ENCODE data around the gene DISC1.

DISC1 gene

GRCh38 chr1:231926933-231927332 lies 300.3 kb downstream of the DISC1 start:
- H3K4me1 ChIP-seq (ENCODE audit: insufficient read depth, poor library complexity, severe bottlenecking) = peaks cover 19% of the 10 kb centered on the region
- DNase-seq (ENCODE audit: low spot score) (no peak), ATAC-seq (ENCODE audit: low read depth) (no peak)
- no peak overlapping the region for H3K4me3 ChIP-seq (ENCODE audit: severe bottlenecking)
- H3K9me3 ChIP-seq (ENCODE audit: severe bottlenecking) = no peaks in the 10 kb centered on the region
- no peaks in the 10 kb centered on the region for H3K27me3 ChIP-seq (ENCODE audit: insufficient read depth, poor library complexity, severe bottlenecking)
- no peak overlapping the region for H3K27ac ChIP-seq (ENCODE audit: poor library complexity, severe bottlenecking)
- TF ChIP-seq, protein P1, sequence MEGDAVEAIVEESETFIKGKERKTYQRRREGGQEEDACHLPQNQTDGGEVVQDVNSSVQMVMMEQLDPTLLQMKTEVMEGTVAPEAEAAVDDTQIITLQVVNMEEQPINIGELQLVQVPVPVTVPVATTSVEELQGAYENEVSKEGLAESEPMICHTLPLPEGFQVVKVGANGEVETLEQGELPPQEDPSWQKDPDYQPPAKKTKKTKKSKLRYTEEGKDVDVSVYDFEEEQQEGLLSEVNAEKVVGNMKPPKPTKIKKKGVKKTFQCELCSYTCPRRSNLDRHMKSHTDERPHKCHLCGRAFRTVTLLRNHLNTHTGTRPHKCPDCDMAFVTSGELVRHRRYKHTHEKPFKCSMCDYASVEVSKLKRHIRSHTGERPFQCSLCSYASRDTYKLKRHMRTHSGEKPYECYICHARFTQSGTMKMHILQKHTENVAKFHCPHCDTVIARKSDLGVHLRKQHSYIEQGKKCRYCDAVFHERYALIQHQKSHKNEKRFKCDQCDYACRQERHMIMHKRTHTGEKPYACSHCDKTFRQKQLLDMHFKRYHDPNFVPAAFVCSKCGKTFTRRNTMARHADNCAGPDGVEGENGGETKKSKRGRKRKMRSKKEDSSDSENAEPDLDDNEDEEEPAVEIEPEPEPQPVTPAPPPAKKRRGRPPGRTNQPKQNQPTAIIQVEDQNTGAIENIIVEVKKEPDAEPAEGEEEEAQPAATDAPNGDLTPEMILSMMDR (IDR thresholded peaks at IDR 0.05; ENCODE audit: poor library complexity, severe bottlenecking) = no peak
- H3K36me3 ChIP-seq (ENCODE audit: low read depth) = no peaks in the 10 kb centered on the region

- Histone ChIP-seq H3K27me3 (ENCODE audit: insufficient read depth, poor library complexity, severe bottlenecking) (no peaks in the 10 kb centered on the region), H3K36me3 (ENCODE audit: low read depth) (no peaks in the 10 kb centered on the region), H3K27ac (ENCODE audit: poor library complexity, severe bottlenecking) (no peak overlapping the region), H3K9me3 (ENCODE audit: severe bottlenecking) (no peaks in the 10 kb centered on the region), H3K4me1 (ENCODE audit: insufficient read depth, poor library complexity, severe bottlenecking) (peaks cover 19% of the 10 kb centered on the region), H3K4me3 (ENCODE audit: severe bottlenecking) (no peak overlapping the region)
- DNase-seq (ENCODE audit: low spot score) (no peak), ATAC-seq (ENCODE audit: low read depth) (no peak)
- TF ChIP-seq, protein P1 (IDR thresholded peaks at IDR 0.05; ENCODE audit: poor library complexity, severe bottlenecking) = no peak
Measured at GRCh38 chr1:231927431-231927830, 300.8 kb downstream of the DISC1 start.

DNA sequence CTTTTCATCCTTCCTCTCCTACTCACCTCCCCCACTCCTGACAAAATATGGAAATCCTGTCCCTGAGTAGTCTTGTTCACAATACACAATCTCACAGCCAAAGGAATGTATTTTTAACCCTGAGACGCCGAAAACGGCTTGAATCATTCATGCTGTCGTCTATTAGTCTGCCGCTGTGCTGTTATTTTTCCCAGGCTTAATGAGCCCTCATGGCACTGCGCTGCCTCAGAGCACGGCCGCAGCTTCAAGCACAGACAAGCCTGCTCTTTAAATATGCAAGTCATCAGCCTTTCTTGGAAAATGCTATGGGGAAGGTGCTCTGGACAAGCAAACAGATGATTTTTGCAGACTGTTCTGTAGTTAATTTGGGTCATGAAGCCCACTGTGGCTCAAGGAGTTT lies 302.7 kb downstream of the DISC1 start:
- Histone ChIP-seq H3K4me1 (ENCODE audit: insufficient read depth, poor library complexity, severe bottlenecking) (peaks cover 19% of the 10 kb centered on the region), H3K4me3 (ENCODE audit: severe bottlenecking) (no peak overlapping the region), H3K36me3 (ENCODE audit: low read depth) (no peaks in the 10 kb centered on the region), H3K9me3 (ENCODE audit: severe bottlenecking) (no peaks in the 10 kb centered on the region), H3K27ac (ENCODE audit: poor library complexity, severe bottlenecking) (no peak overlapping the region), H3K27me3 (ENCODE audit: insufficient read depth, poor library complexity, severe bottlenecking) (no peaks in the 10 kb centered on the region)
- DNase-seq (ENCODE audit: low spot score) (no peak), ATAC-seq (ENCODE audit: low read depth) (peak; percentile 88)
- TF ChIP-seq, protein P1 (IDR thresholded peaks at IDR 0.05; ENCODE audit: poor library complexity, severe bottlenecking) = no peak

DNA sequence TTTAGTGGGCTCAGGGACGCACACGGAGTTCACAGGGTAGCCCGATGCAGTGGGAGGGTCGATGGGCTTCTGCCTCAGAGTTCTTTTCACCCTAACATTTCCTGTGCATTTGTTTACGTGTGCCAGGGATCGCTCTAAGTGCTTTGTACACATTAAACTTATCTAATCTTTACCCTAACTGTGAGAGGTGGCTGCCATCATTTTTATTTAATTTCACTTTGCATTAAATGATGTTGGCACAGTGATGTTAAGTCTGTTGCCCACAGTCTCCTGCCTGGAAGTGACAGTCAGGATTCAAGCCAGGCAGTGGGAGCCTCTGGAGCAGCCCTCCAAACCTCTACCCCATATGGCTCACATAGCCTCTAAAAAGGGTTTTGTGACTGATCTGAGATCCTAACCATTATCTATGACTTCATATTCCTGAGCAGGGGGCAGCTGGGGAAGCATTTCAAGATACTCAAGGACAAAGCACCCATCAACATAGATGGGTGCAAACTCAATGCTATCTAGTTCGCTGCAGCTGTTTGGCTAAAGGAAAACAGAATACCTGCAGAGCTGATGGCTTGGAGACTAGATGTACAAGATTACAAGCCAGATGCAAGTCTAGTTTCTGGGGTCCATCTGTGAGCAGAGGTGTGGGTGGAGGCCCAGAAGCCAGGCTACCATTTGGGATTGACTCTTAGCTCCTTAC lies 303.8 kb downstream of the DISC1 start:
- Histone ChIP-seq H3K4me3 (ENCODE audit: severe bottlenecking) (no peak overlapping the region), H3K4me1 (ENCODE audit: insufficient read depth, poor library complexity, severe bottlenecking) (peaks cover 19% of the 10 kb centered on the region), H3K36me3 (ENCODE audit: low read depth) (no peaks in the 10 kb centered on the region), H3K9me3 (ENCODE audit: severe bottlenecking) (no peaks in the 10 kb centered on the region), H3K27ac (ENCODE audit: poor library complexity, severe bottlenecking) (no peak overlapping the region), H3K27me3 (ENCODE audit: insufficient read depth, poor library complexity, severe bottlenecking) (no peaks in the 10 kb centered on the region)
- DNase-seq (ENCODE audit: low spot score) = no peak
- TF ChIP-seq, protein P1 (IDR thresholded peaks at IDR 0.05; ENCODE audit: poor library complexity, severe bottlenecking) = no peak
- no peak for ATAC-seq (ENCODE audit: low read depth)

DNA sequence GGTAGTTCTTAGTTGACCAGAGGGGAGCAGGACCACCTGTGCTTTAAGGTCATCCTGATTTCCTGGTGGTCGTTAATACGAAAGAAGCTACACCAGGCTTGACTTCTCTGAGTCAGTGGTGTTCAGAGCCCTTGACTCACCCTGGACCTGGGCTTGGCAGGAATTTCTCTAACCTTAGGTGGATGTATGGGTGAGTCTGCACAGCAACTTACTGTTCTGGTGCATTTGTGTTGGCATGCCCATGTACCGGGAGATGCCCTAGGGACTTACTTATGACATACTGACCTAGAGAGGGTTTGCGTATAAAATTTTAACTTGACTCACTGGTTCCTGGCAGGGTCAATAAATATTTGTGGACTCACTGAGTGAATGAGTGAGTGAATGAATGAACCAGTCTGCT lies 304.6 kb downstream of the DISC1 start:
- Histone ChIP-seq H3K9me3 (ENCODE audit: severe bottlenecking) (no peaks in the 10 kb centered on the region), H3K4me1 (ENCODE audit: insufficient read depth, poor library complexity, severe bottlenecking) (peaks cover 19% of the 10 kb centered on the region), H3K4me3 (ENCODE audit: severe bottlenecking) (no peak overlapping the region), H3K27ac (ENCODE audit: poor library complexity, severe bottlenecking) (no peak overlapping the region), H3K36me3 (ENCODE audit: low read depth) (no peaks in the 10 kb centered on the region), H3K27me3 (ENCODE audit: insufficient read depth, poor library complexity, severe bottlenecking) (no peaks in the 10 kb centered on the region)
- TF ChIP-seq, protein P1 (IDR thresholded peaks at IDR 0.05; ENCODE audit: poor library complexity, severe bottlenecking) = no peak
- DNase-seq (ENCODE audit: low spot score) (no peak), ATAC-seq (ENCODE audit: low read depth) (peak; percentile 83)

Data from RWPE2 (cell line).